GM23338 (cell line): ENCODE data around the gene ASZ1.

Experiments used
- CREB1 ChIP-seq: fragments of 250-450 bp; sonication (Bioruptor Pico); IDR thresholded peaks from 2 replicates; pipeline ENCODE4 v1.5.0; 2020; ENCODE audit warnings: low read depth, mild to moderate bottlenecking, moderate library complexity
- EZH2 ChIP-seq: fragments of 200-600 bp; sonication (generic); IDR thresholded peaks from one replicate; pipeline ENCODE4 v1.8.0; 2017; ENCODE audit warnings: antibody characterized with exemption, mild to moderate bottlenecking, low read depth; ENCODE audit not compliant: unreplicated experiment
- EZH2phosphoT487 ChIP-seq: fragments of 200-600 bp; sonication (generic); IDR thresholded peaks from one replicate; pipeline ENCODE4 v1.8.1; 2018; ENCODE audit warnings: antibody characterized with exemption; ENCODE audit not compliant: unreplicated experiment
- JUNB ChIP-seq: IDR thresholded peaks from one replicate; pipeline ENCODE4 v1.6.1; 2016; ENCODE audit warnings: antibody characterized with exemption; ENCODE audit not compliant: unreplicated experiment
- POLR2AphosphoS5 ChIP-seq: IDR thresholded peaks from 2 replicates; pipeline ENCODE4 v1.6.1; 2016; ENCODE audit warnings: antibody characterized with exemption, low read depth
- ZNF114 ChIP-seq: fragments of 250-450 bp; sonication (Bioruptor Pico); IDR thresholded peaks from 2 replicates; pipeline ENCODE4 v1.5.0; 2020; ENCODE audit warnings: mild to moderate bottlenecking, moderate library complexity
- ZNF331 ChIP-seq: fragments of 250-450 bp; sonication (Bioruptor Pico); IDR thresholded peaks from 2 replicates; pipeline ENCODE4 v1.5.0; 2020; ENCODE audit warnings: low read depth, mild to moderate bottlenecking, moderate library complexity
- TF ChIP-seq, protein P1 (sequence below), 2 experiments: fragments of 200-600 bp in 1 of 2; sonication (generic) in 1 of 2; conservative IDR thresholded peaks; 2 replicates each; pipeline versions ENCODE4 v1.5.1 to v1.6.1; 2016 to 2017; ENCODE audit warnings: antibody characterized with exemption in 2 of 2, low read depth in 2 of 2, mild to moderate bottlenecking in 2 of 2, moderate library complexity in 1 of 2
- TF ChIP-seq, protein P2 (sequence below): IDR thresholded peaks from one replicate; pipeline ENCODE4 v1.6.1; 2018; ENCODE audit warnings: antibody characterized with exemption; ENCODE audit not compliant: unreplicated experiment
- TF ChIP-seq, protein P3 (sequence below): IDR thresholded peaks from 2 replicates; pipeline ENCODE4 v1.6.1; 2016; ENCODE audit warnings: antibody characterized with exemption

DNA sequence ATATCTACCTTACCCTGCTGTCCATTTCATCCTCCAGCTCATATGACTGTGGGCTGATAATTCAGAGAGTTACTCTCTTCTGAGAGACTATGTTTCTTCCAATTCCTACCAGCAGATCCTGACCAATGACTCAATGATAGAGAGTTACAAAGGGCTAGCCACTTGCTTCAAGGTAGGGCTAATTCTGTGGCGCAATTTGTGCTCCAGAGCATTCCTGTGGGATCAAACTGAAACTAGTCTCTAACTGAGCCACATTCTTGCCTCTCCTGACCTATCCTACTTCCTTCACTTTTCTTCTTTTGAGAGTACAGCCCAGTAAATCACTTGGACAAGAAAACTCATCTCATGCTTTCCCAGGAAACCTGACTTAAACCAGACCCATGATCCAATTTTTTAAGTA lies 17.9 kb upstream of the ASZ1 start:
- TF ChIP-seq, protein P1, sequence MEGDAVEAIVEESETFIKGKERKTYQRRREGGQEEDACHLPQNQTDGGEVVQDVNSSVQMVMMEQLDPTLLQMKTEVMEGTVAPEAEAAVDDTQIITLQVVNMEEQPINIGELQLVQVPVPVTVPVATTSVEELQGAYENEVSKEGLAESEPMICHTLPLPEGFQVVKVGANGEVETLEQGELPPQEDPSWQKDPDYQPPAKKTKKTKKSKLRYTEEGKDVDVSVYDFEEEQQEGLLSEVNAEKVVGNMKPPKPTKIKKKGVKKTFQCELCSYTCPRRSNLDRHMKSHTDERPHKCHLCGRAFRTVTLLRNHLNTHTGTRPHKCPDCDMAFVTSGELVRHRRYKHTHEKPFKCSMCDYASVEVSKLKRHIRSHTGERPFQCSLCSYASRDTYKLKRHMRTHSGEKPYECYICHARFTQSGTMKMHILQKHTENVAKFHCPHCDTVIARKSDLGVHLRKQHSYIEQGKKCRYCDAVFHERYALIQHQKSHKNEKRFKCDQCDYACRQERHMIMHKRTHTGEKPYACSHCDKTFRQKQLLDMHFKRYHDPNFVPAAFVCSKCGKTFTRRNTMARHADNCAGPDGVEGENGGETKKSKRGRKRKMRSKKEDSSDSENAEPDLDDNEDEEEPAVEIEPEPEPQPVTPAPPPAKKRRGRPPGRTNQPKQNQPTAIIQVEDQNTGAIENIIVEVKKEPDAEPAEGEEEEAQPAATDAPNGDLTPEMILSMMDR (conservative IDR thresholded peaks at IDR 0.05; ENCODE audit: low read depth in 2 of 2): no peak
- TF ChIP-seq POLR2AphosphoS5: no peak
- no peak for TF ChIP-seq EZH2phosphoT487
- TF ChIP-seq EZH2: no peak
- TF ChIP-seq, protein P2, sequence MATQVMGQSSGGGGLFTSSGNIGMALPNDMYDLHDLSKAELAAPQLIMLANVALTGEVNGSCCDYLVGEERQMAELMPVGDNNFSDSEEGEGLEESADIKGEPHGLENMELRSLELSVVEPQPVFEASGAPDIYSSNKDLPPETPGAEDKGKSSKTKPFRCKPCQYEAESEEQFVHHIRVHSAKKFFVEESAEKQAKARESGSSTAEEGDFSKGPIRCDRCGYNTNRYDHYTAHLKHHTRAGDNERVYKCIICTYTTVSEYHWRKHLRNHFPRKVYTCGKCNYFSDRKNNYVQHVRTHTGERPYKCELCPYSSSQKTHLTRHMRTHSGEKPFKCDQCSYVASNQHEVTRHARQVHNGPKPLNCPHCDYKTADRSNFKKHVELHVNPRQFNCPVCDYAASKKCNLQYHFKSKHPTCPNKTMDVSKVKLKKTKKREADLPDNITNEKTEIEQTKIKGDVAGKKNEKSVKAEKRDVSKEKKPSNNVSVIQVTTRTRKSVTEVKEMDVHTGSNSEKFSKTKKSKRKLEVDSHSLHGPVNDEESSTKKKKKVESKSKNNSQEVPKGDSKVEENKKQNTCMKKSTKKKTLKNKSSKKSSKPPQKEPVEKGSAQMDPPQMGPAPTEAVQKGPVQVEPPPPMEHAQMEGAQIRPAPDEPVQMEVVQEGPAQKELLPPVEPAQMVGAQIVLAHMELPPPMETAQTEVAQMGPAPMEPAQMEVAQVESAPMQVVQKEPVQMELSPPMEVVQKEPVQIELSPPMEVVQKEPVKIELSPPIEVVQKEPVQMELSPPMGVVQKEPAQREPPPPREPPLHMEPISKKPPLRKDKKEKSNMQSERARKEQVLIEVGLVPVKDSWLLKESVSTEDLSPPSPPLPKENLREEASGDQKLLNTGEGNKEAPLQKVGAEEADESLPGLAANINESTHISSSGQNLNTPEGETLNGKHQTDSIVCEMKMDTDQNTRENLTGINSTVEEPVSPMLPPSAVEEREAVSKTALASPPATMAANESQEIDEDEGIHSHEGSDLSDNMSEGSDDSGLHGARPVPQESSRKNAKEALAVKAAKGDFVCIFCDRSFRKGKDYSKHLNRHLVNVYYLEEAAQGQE: no peak
- no peak for TF ChIP-seq JUNB
- TF ChIP-seq ZNF114 (CRISPR knock-in tag): no peak
- TF ChIP-seq CREB1 (CRISPR knock-in tag): no peak
- no peak for TF ChIP-seq ZNF331
- TF ChIP-seq, protein P3, sequence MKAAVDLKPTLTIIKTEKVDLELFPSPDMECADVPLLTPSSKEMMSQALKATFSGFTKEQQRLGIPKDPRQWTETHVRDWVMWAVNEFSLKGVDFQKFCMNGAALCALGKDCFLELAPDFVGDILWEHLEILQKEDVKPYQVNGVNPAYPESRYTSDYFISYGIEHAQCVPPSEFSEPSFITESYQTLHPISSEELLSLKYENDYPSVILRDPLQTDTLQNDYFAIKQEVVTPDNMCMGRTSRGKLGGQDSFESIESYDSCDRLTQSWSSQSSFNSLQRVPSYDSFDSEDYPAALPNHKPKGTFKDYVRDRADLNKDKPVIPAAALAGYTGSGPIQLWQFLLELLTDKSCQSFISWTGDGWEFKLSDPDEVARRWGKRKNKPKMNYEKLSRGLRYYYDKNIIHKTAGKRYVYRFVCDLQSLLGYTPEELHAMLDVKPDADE: no peak
